CD8-positive, alpha-beta memory T cell (primary cell): ENCODE data around the gene KDM2B. TPM values are rescaled to one million over a fixed set of nuclear protein-coding genes. Genes with fewer than 3 reads are reported as not detected.

Experiments used
- CTCF ChIA-PET: fragments of 350-600 bp; sonication (Branson Sonifier 250); formaldehyde crosslinking; loops from one replicate; lab custom pipeline; 2021; ENCODE audit warnings: antibody characterized with exemption; lab: Charles Lee
- POLR2A ChIA-PET: fragments of 350-600 bp; sonication (Branson Sonifier 250); formaldehyde crosslinking; loops from one replicate; lab custom pipeline; 2021; ENCODE audit warnings: antibody characterized with exemption; lab: Charles Lee
- DNase-seq, 5 donors: peaks; one replicate each; pipeline versions ENCODE4 v3.0.0 to v3.0.0-alpha.2; 2020 to 2022; ENCODE audit warnings: mixed read lengths in 1 of 5
- H3K27ac ChIP-seq: one replicate; pipeline ENCODE4 v1.7.0; 2013; ENCODE audit warnings: low read depth, mild to moderate bottlenecking, low read length, moderate library complexity
- H3K27me3 ChIP-seq: 2 replicates; pipeline ENCODE4 v1.7.0; 2013; ENCODE audit warnings: low read length, mild to moderate bottlenecking; ENCODE audit not compliant: insufficient read depth, poor library complexity, severe bottlenecking
- H3K36me3 ChIP-seq: 2 replicates; pipeline ENCODE4 v1.7.0; 2013; ENCODE audit warnings: mild to moderate bottlenecking, low read length, moderate library complexity; ENCODE audit not compliant: insufficient read depth
- H3K4me1 ChIP-seq: 2 replicates; pipeline ENCODE4 v1.7.0; 2013; ENCODE audit warnings: mild to moderate bottlenecking, low read length, moderate library complexity; ENCODE audit not compliant: insufficient read depth
- H3K4me3 ChIP-seq: 2 replicates; pipeline ENCODE4 v1.7.0; 2013; ENCODE audit warnings: mild to moderate bottlenecking, low read length
- H3K9me3 ChIP-seq: 2 replicates; pipeline ENCODE4 v1.7.0; 2013; ENCODE audit warnings: mild to moderate bottlenecking, low read length
- H3K27ac Mint-ChIP-seq, 8 donors: one replicate each; pipeline ENCODE4 v1.8.0; 2020 to 2021; ENCODE audit warnings: mixed read lengths in 8 of 8, mild to moderate bottlenecking in 6 of 8, inconsistent platforms in 3 of 8, moderate library complexity in 3 of 8
- H3K27me3 Mint-ChIP-seq, 2 donors: one replicate each; pipeline ENCODE4 v1.8.0; 2020 to 2021; ENCODE audit warnings: mixed read lengths in 2 of 2, mild to moderate bottlenecking in 1 of 2, moderate library complexity in 1 of 2
- H3K36me3 Mint-ChIP-seq, 3 donors: one replicate each; pipeline ENCODE4 v1.8.0; 2020 to 2021; ENCODE audit warnings: mixed read lengths in 3 of 3, inconsistent platforms in 1 of 3, mild to moderate bottlenecking in 1 of 3
- H3K4me1 Mint-ChIP-seq, 3 donors: one replicate each; pipeline ENCODE4 v1.8.0; 2020 to 2021; ENCODE audit warnings: mixed read lengths in 3 of 3, inconsistent platforms in 1 of 3, mild to moderate bottlenecking in 1 of 3
- H3K4me3 Mint-ChIP-seq, 7 donors: one replicate each; pipeline ENCODE4 v1.8.0; 2020 to 2021; ENCODE audit warnings: mixed read lengths in 7 of 7, mild to moderate bottlenecking in 6 of 7, moderate library complexity in 4 of 7, inconsistent platforms in 2 of 7
- H3K9me3 Mint-ChIP-seq, 5 donors: one replicate each; pipeline ENCODE4 v1.8.0; 2020 to 2022; ENCODE audit warnings: mixed read lengths in 5 of 5, mild to moderate bottlenecking in 3 of 5, moderate library complexity in 2 of 5, inconsistent platforms in 1 of 5
- polyA plus RNA-seq: library from polyadenylated mRNA; unstranded; fragments of 300-500 nt; fragmentation: Illumina TruSeq; gene quantifications from one replicate; pipeline ENCODE4 v1.2.3, GENCODE V29; 2021
- total RNA-seq, 2 experiments: library from RNA; stranded (reverse); gene quantifications; one replicate each; pipeline ENCODE4 v1.2.3, GENCODE V29; 2021

KDM2B gene
- total and polyA plus RNA-seq, 3 experiments from 2014 or later: 18.3 to 64.0 (median 63.2) TPM

DNA sequence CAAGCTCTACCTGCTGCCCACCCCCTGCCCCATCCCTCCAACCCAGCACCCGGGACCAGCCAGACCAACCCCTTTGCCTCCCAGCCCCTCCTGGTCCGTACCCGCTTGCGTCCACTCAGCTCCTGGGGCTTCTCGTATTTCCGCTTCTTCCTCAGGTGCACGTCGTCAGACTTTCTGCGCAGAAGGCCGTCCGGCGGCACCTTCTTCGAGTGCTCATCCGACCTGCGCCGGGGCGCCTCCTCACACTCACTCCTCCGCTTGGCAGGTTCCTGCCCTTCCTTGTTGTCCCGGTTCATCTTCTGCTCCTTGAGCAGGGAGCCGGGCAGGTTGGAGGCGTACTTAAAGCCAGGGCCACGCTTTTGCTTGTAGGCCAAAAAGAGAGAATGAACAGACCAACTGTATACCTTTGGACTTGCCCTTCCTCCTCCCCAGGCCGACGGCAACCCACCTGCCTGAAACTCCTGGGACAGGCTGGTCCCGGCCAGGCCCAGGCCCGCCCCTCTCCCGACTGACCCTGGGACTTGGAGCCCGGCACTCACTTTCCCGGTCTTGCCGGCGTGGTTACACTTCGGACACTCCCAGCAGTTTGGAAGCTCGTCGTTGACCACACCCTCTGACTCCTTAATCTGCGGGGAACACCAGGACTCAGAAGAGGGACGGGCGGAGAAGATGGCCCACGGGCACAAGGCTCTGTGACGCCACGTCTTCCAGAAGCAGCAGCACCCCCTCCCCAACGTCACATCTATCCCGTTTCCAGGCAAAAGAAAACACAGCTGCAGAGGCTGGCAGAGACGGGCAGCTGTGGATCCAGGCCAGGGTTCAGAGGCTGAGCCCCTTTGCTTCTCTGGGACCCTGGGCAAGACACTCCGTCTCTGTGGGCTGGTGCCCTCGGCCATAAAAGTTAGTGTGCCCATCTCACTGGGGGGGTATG lies 136.6 kb downstream of the KDM2B start:
- DNase-seq: no peak
- Histone ChIP-seq H3K27ac (no peak overlapping the region), H3K36me3 (peaks cover 15% of the 10 kb centered on the region), H3K4me1 (no peaks in the 10 kb centered on the region), H3K4me3 (no peak overlapping the region), H3K9me3 (no peaks in the 10 kb centered on the region), H3K27me3 (no peaks in the 10 kb centered on the region)
- ChIA-PET POLR2A (no interaction called here), CTCF (interaction anchor here (1.0 to 4.0 kb wide), 13 partner anchors 7 to 109 kb away, joined by 3 to 41 read pairs (median 6); partner anchors contain the start of genes ANAPC5 and RNF34)
- peaks cover 5 to 22% (median 8%) of the 10 kb centered on the region in 3 donors for H3K4me1 Mint-ChIP-seq
- H3K4me3 Mint-ChIP-seq: no peak overlapping the region
- no peaks in the 10 kb centered on the region for H3K27me3 Mint-ChIP-seq
- H3K9me3 Mint-ChIP-seq: no peaks in the 10 kb centered on the region
- peak overlapping the region in 1 of 8 donors; percentile 62 for H3K27ac Mint-ChIP-seq
- H3K36me3 Mint-ChIP-seq: peaks cover 4 to 75% (median 9%) of the 10 kb centered on the region in 3 donors

- peaks cover 24% of the 10 kb centered on the region for H3K36me3 ChIP-seq
- no peaks in the 10 kb centered on the region for H3K9me3 ChIP-seq
- H3K4me3 ChIP-seq: no peak overlapping the region
- H3K36me3 Mint-ChIP-seq: peaks cover 4 to 75% (median 12%) of the 10 kb centered on the region in 3 donors
- no peak overlapping the region for H3K4me3 Mint-ChIP-seq
- peak overlapping the region in 3 of 8 donors; percentile 38 to 74 (median 72) for H3K27ac Mint-ChIP-seq
- no peaks in the 10 kb centered on the region for H3K27me3 ChIP-seq
- H3K4me1 Mint-ChIP-seq: peaks cover 0 to 15% (median 4%) of the 10 kb centered on the region in 3 donors
- no peak overlapping the region for H3K27ac ChIP-seq
- ChIA-PET CTCF (interaction anchor here (0.7 to 4.0 kb wide), 21 partner anchors 8 to 149 kb away, joined by 3 to 41 read pairs (median 5); partner anchors contain the start of genes ANAPC5 and RNF34), POLR2A (no interaction called here)
- H3K9me3 Mint-ChIP-seq: no peaks in the 10 kb centered on the region
- DNase-seq: peak; percentile 32 to 71 (median 45)
- H3K27me3 Mint-ChIP-seq: no peaks in the 10 kb centered on the region
- H3K4me1 ChIP-seq: no peaks in the 10 kb centered on the region
Measured at GRCh38 chr12:121443193-121443870, 137.5 kb downstream of the KDM2B start.

DNA sequence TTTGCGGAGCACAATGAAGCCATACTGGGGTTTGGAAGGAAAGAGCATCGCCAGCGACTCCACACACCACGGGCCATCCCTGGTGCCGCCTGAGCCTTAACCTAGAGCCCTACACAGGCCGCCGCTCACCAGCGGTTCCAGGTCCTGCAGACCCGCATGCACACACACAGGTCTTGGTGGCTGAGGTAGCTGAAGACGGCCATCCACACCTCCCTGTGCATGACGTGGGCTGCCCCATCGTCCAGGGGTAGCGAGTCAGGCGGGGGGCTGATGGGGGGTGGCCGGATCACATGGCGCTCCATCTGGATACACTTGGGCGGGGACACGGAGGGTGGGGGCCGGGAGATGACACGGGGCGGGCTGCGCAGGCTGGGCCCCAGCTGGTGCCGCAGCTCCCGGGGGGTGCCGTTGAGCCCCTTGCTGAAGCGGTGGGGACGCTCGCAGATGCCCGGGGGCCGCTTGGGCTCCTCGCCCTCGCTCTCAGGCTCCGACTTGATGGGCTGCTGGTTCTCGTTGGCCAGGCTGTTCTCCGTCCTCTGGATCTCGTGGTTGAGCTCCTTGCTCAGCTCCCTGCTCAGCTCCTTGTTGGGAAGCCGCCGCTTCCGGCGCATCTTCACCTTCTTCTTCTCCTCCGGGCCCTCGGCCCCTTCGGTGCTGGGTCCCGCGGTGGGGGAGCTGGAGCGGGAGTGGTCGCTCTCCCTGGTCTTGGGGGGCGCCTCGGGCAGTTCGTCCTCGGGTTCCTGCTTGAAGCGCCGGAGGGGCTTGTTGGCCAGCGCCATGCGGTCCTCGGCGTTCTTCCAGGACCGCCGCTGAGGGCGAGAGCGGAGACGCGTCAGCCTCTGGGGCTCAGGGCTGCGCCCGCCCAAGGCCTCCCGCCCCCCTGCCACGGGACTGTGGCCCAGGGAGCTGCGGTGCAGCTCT lies 138.5 kb downstream of the KDM2B start:
- no peak for DNase-seq
- Histone ChIP-seq H3K36me3 (peaks cover 25% of the 10 kb centered on the region), H3K4me3 (no peak overlapping the region), H3K4me1 (no peaks in the 10 kb centered on the region), H3K27me3 (no peaks in the 10 kb centered on the region), H3K27ac (no peak overlapping the region), H3K9me3 (no peaks in the 10 kb centered on the region)
- ChIA-PET POLR2A (interaction anchor here (0.5 to 0.6 kb wide), 2 partner anchors 102 to 146 kb away, joined by 3 read pairs; partner anchors contain the start of gene CAMKK2), CTCF (interaction anchor here (0.7 to 4.0 kb wide), 18 partner anchors 9 to 148 kb away, joined by 3 to 41 read pairs (median 5); partner anchors contain the start of genes ANAPC5 and RNF34)
- H3K27me3 Mint-ChIP-seq: no peaks in the 10 kb centered on the region
- peaks cover 0 to 17% (median 3%) of the 10 kb centered on the region in 3 donors for H3K4me1 Mint-ChIP-seq
- no peaks in the 10 kb centered on the region for H3K9me3 Mint-ChIP-seq
- H3K27ac Mint-ChIP-seq: no peak overlapping the region
- H3K36me3 Mint-ChIP-seq: peaks cover 6 to 84% (median 15%) of the 10 kb centered on the region in 3 donors
- no peak overlapping the region for H3K4me3 Mint-ChIP-seq

GRCh38 chr12:121441555-121441954 lies 139.3 kb downstream of the KDM2B start:
- peaks cover 30% of the 10 kb centered on the region for H3K36me3 ChIP-seq
- no peak for DNase-seq
- CTCF ChIA-PET: interaction anchor here (1.4 to 4.0 kb wide), 5 partner anchors 10 to 107 kb away, joined by 4 to 41 read pairs (median 9); no protein-coding TSS in a partner anchor
- Mint-ChIP-seq H3K4me1 (peaks cover 0 to 11% (median 3%) of the 10 kb centered on the region in 3 donors), H3K9me3 (no peaks in the 10 kb centered on the region), H3K36me3 (peaks cover 12 to 87% (median 21%) of the 10 kb centered on the region in 3 donors), H3K27me3 (no peaks in the 10 kb centered on the region), H3K27ac (no peak overlapping the region), H3K4me3 (no peak overlapping the region)
- no peak overlapping the region for H3K4me3 ChIP-seq
- POLR2A ChIA-PET: interaction anchor here (0.6 kb wide), 1 partner anchor 101 kb away, joined by 3 read pairs; no protein-coding TSS in a partner anchor
- no peak overlapping the region for H3K27ac ChIP-seq
- no peaks in the 10 kb centered on the region for H3K27me3 ChIP-seq
- no peaks in the 10 kb centered on the region for H3K4me1 ChIP-seq
- H3K9me3 ChIP-seq: no peaks in the 10 kb centered on the region

DNA sequence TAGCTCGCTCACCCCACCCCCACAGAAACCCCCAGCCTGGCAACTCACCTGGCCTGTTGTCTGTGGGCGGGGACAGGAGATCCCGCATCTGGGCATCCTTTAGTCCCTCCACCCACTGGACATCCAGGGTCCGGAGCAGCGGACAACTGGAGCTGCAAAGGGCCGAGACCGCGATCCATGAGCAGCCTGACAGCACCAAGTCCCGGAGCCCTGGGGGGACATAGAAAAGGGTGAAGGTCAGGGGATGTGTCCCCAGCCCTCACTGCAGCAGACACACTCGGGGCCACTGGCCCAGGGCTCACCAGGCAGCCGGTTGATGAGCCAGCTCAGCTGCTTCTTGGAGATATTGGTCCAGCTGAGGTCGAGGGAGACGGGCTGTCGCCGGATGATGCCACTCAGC lies 140.1 kb downstream of the KDM2B start:
- H3K9me3 Mint-ChIP-seq: no peaks in the 10 kb centered on the region
- no peak overlapping the region for H3K27ac Mint-ChIP-seq
- peaks cover 15 to 89% (median 21%) of the 10 kb centered on the region in 3 donors for H3K36me3 Mint-ChIP-seq
- Histone ChIP-seq H3K27ac (no peak overlapping the region), H3K36me3 (peaks cover 32% of the 10 kb centered on the region), H3K9me3 (no peaks in the 10 kb centered on the region), H3K27me3 (no peaks in the 10 kb centered on the region), H3K4me1 (no peaks in the 10 kb centered on the region), H3K4me3 (no peak overlapping the region)
- H3K4me1 Mint-ChIP-seq: peaks cover 1 to 9% (median 3%) of the 10 kb centered on the region in 3 donors
- no peak for DNase-seq
- ChIA-PET CTCF (interaction anchor here (0.6 to 4.0 kb wide), 3 partner anchors 38 to 106 kb away, joined by 3 to 41 read pairs (median 4); no protein-coding TSS in a partner anchor), POLR2A (no interaction called here)
- no peaks in the 10 kb centered on the region for H3K27me3 Mint-ChIP-seq
- no peak overlapping the region for H3K4me3 Mint-ChIP-seq

DNA sequence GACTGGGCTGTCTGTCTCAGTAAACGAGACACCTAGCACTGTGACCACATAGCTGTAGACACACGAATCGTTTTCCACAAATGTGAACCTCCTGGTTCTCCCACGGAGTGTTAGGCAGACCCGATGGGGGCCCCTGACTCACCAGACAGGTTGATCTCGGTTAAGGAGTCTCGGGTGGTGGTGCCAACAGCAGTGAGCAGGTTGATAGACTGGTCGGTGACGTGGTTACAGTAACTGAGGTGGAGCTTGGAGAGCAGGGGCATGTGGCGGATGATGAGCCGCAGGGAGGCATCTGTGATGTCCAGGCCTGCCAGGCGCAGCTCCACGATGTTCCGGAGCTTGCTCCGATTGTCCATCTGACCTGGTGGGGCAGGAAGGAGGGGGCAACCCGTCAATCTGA lies 141.1 kb downstream of the KDM2B start:
- H3K27ac Mint-ChIP-seq: peak overlapping the region in 1 of 8 donors; percentile 22
- peaks cover 17 to 89% (median 23%) of the 10 kb centered on the region in 3 donors for H3K36me3 Mint-ChIP-seq
- Histone ChIP-seq H3K27me3 (no peaks in the 10 kb centered on the region), H3K9me3 (no peaks in the 10 kb centered on the region), H3K36me3 (peaks cover 32% of the 10 kb centered on the region), H3K4me1 (no peaks in the 10 kb centered on the region), H3K4me3 (no peak overlapping the region), H3K27ac (no peak overlapping the region)
- ChIA-PET CTCF (interaction anchor here (1.3 kb wide), 1 partner anchor 229 kb away, joined by 3 read pairs; no protein-coding TSS in a partner anchor), POLR2A (no interaction called here)
- H3K4me1 Mint-ChIP-seq: peaks cover 2 to 14% (median 8%) of the 10 kb centered on the region in 3 donors
- DNase-seq: no peak
- no peaks in the 10 kb centered on the region for H3K27me3 Mint-ChIP-seq
- no peaks in the 10 kb centered on the region for H3K9me3 Mint-ChIP-seq
- H3K4me3 Mint-ChIP-seq: no peak overlapping the region

GRCh38 chr12:121438905-121439304 lies 141.9 kb downstream of the KDM2B start:
- POLR2A ChIA-PET: no interaction called here
- H3K4me3 Mint-ChIP-seq: no peak overlapping the region
- CTCF ChIA-PET: interaction anchor here (1.2 to 1.3 kb wide), 2 partner anchors 104 to 230 kb away, joined by 3 to 4 read pairs; no protein-coding TSS in a partner anchor
- Histone ChIP-seq H3K4me1 (no peaks in the 10 kb centered on the region), H3K27me3 (no peaks in the 10 kb centered on the region), H3K36me3 (peaks cover 32% of the 10 kb centered on the region), H3K4me3 (no peak overlapping the region), H3K27ac (no peak overlapping the region), H3K9me3 (no peaks in the 10 kb centered on the region)
- no peak for DNase-seq
- peaks cover 2 to 10% (median 8%) of the 10 kb centered on the region in 3 donors for H3K4me1 Mint-ChIP-seq
- H3K36me3 Mint-ChIP-seq: peaks cover 17 to 86% (median 23%) of the 10 kb centered on the region in 3 donors
- H3K27ac Mint-ChIP-seq: peak overlapping the region in 1 of 8 donors; percentile 57
- H3K9me3 Mint-ChIP-seq: no peaks in the 10 kb centered on the region
- no peaks in the 10 kb centered on the region for H3K27me3 Mint-ChIP-seq
